HepG2 (cell line): ENCODE measurements around the gene ABCC10. TPM values are rescaled to one million over a fixed set of nuclear protein-coding genes. Genes with fewer than 3 reads are reported as not detected.

ENCODE experiments used
- AFF4 ChIP-seq: sonication (generic); formaldehyde crosslinking; IDR thresholded peaks from 2 replicates; pipeline ENCODE4 v1.4.0; 2020; ENCODE audit warnings: missing genetic modification reagents
- CEBPZ ChIP-seq: IDR thresholded peaks from 2 replicates; pipeline ENCODE4 v1.6.1; 2012; ENCODE audit warnings: low read length, improper control_type of control experiment
- DRAP1 ChIP-seq: IDR thresholded peaks from 2 replicates; pipeline ENCODE4 v1.6.1; 2016; ENCODE audit warnings: missing genetic modification reagents, missing compliant biosample characterization
- MED1 ChIP-seq: sonication (generic); formaldehyde crosslinking; IDR thresholded peaks from 2 replicates; pipeline ENCODE4 v1.4.0; 2020; ENCODE audit warnings: missing genetic modification reagents
- MEF2D ChIP-seq: sonication (generic); formaldehyde crosslinking; IDR thresholded peaks from 2 replicates; pipeline ENCODE4 v1.5.1; 2020; ENCODE audit warnings: mild to moderate bottlenecking, missing genetic modification reagents
- RARA ChIP-seq: IDR thresholded peaks from 2 replicates; pipeline ENCODE4 v1.6.1; 2016; ENCODE audit warnings: missing genetic modification reagents, missing compliant biosample characterization
- RNF219 ChIP-seq: sonication (generic); formaldehyde crosslinking; IDR thresholded peaks from 2 replicates; pipeline ENCODE4 v1.5.0; 2020; ENCODE audit warnings: mild to moderate bottlenecking, missing genetic modification reagents
- ZBTB25 ChIP-seq: IDR thresholded peaks from 2 replicates; pipeline ENCODE4 v1.6.1; 2018; ENCODE audit warnings: missing genetic modification reagents
- ZKSCAN5 ChIP-seq: sonication (generic); formaldehyde crosslinking; IDR thresholded peaks from 2 replicates; pipeline ENCODE4 v1.5.1; 2020; ENCODE audit warnings: mild to moderate bottlenecking, missing genetic modification reagents
- ZNF562 ChIP-seq: sonication (generic); formaldehyde crosslinking; IDR thresholded peaks from 2 replicates; pipeline ENCODE4 v1.8.0; 2022; ENCODE audit warnings: missing genetic modification reagents, borderline replicate concordance
- ZNF687 ChIP-seq: sonication (generic); formaldehyde crosslinking; IDR thresholded peaks from 2 replicates; pipeline ENCODE4 v1.5.1; 2020; ENCODE audit warnings: mild to moderate bottlenecking, missing genetic modification reagents, moderate library complexity
- ZNF773 ChIP-seq: sonication (generic); formaldehyde crosslinking; IDR thresholded peaks from 2 replicates; pipeline ENCODE4 v1.4.0; 2020; ENCODE audit warnings: missing genetic modification reagents, borderline replicate concordance
- polyA plus RNA-seq, 8 experiments: library from polyadenylated mRNA; depleted of rRNA in 3 of 8; stranded (reverse) in 7 of 8; unstranded in 1 of 8; fragments of >200 nt; fragmentation: Illumina TruSeq in 4 of 8; extraction: Trizol in 4 of 8; gene quantifications; 2 replicates each; pipeline versions ENCODE4 v1.2.1 to v1.2.3, GENCODE V29; 2011 to 2016; ENCODE audit warnings: low read depth in 4 of 8, missing spikeins in 1 of 8, mixed read lengths in 1 of 8; ENCODE audit not compliant: insufficient read depth in 1 of 8
- total RNA-seq, 5 experiments: library from RNA; depleted of rRNA; stranded (reverse); fragments of >200 nt; fragmentation: Illumina TruSeq; extraction: Trizol; gene quantifications; 2 replicates each; pipeline ENCODE4 v1.2.3, GENCODE V29; 2016; ENCODE audit warnings: low read depth in 1 of 5

Gene ABCC10
- total and polyA plus RNA-seq, 2 of the 13 experiments (the other 11 are each of a cell fraction or from before 2014, with no cell fraction given), result 16.0 to 24.3 TPM

- TF ChIP-seq MEF2D (0 out of 2 replicates have a peak, but pooled peaks have one; percentile 33), ZNF687 (CRISPR knock-in tag) (peak; percentile 75), CEBPZ (no peak), MED1 (CRISPR knock-in tag) (0 out of 2 replicates have a peak, but pooled peaks have one; percentile 49), ZBTB25 (no peak), RARA (peak; percentile 27), RNF219 (no peak), ZNF562 (CRISPR knock-in tag) (no peak), ZNF773 (CRISPR knock-in tag) (no peak), ZKSCAN5 (CRISPR knock-in tag) (no peak), DRAP1 (CRISPR knock-in tag) (no peak; the same call in 1 of the 2 replicates), AFF4 (CRISPR knock-in tag) (no peak)
These were observed 71.9 kb downstream of the ABCC10 start (continued) for GRCh38 chr6:43499028-43499815.
